Gastrocnemius medialis (tissue), 4 donors: ENCODE results near the gene VAPA.

Source experiments
- CTCF ChIP-seq, 5 experiments: fragments of 450-650 bp in 3 of 5; fragments of 200-600 bp in 2 of 5; sonication (generic) in 2 of 5; IDR thresholded peaks in 4 of 5; conservative IDR thresholded peaks in 1 of 5; 1 replicate in 4 of 5; 2 replicates in 1 of 5; pipeline ENCODE4 v1.5.1; 2016 to 2019; ENCODE audit warnings: antibody characterized with exemption in 5 of 5, mild to moderate bottlenecking in 3 of 5, moderate library complexity in 3 of 5
- POLR2A ChIP-seq, 2 donors: fragments of 450-650 bp; IDR thresholded peaks; one replicate each; pipeline ENCODE4 v1.6.1; 2017; ENCODE audit warnings: antibody characterized with exemption in 2 of 2, mild to moderate bottlenecking in 2 of 2, moderate library complexity in 2 of 2

DNA sequence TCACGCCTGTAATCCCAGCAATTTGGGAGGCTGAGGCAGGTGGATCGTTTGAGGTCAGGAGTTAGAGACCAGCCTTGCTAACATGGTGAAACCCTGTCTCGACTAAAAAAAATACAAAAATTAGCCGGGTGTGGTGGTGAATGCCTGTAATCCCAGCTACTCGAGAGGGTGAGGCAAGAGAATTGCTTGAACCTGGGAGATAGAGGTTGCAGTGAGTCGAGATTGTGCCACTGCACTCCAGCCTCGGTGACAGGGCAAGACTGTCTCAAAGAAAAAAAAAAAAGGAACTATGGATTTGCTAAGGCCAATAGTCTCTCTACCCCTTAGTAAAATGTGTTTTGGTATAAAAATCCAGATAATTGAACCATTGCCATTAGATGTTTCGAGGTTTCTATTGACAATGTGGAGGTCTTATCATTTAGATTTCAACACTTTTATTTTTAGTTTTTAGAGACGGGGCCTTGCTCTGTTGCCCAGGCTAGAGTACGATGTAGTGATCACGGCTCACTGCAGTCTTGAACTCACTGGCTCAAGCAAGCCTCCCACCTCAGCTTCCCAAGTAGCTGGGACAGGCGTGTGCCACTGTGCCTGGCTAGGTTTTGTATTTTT lies 29.2 kb upstream of the VAPA start:
- TF ChIP-seq CTCF (IDR thresholded peaks at IDR 0.05 in 4 of 5, conservative IDR thresholded peaks at IDR 0.05 in 1 of 5) (no peak), POLR2A (IDR thresholded peaks at IDR 0.05) (no peak)
